Epithelial cell of umbilical artery (primary cell): ENCODE measurements around the gene VANGL2. TPM values are rescaled to one million over a fixed set of nuclear protein-coding genes. Genes with fewer than 3 reads are reported as not detected.

Experiments used
- total RNA-seq: library from RNA; depleted of rRNA; stranded (reverse); fragments of >200 nt; gene quantifications from 2 replicates; pipeline ENCODE4 v1.2.3, GENCODE V29; 2014

The VANGL2 gene
- not detected in 2 replicates for total RNA-seq

DNA sequence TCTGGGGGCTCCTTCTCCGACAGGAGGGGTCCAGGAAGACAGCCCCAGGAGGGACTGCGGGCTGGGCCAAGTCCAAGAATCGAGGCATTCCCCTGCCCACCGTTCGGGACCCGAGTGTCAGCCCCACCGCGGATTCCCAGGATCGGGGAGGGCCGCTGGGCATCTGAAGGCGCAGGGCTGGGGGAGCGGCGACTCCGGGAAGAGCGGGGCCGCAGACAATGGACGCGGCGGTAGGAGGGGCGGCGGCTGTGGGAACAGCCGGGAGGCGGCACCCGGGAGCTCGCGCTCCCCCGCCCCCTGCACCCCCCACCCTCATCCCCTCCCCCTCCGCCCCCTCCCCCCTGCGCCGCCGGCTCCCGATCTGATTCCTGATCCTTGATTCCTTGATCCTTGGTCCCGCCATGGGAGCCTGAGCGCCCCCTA lies at the start of gene VANGL2:
Gene VANGL2 (plus strand): TSS at position 342 of the 423 bp plus-strand sequence. CDS start 15,274 bp downstream, outside the sequence.

GRCh38 chr1:160366731-160367515 lies 33.4 kb upstream of the VANGL2 start, which contains the start of gene NHLH1:
Gene NHLH1 (plus strand): TSS chr1:160367071. CDS start chr1:160370732, 3,661 bp downstream.

Other genes starting within 250 kb of the VANGL2 start
- not detected in 2 replicates for gene ATP1A4, start 249.0 kb upstream of the VANGL2 start, total RNA-seq
- not detected in 2 replicates for gene CASQ1, start 210.0 kb upstream of the VANGL2 start, total RNA-seq
- 51.5 and 54.9 TPM in 2 replicates for gene PEA15, start 195.2 kb upstream of the VANGL2 start, total RNA-seq
- 68.2 and 82.1 TPM in 2 replicates for gene DCAF8, start 138.0 kb upstream of the VANGL2 start, total RNA-seq
- gene PEX19, start 115.4 kb upstream of the VANGL2 start, total RNA-seq = 25.8 and 29.9 TPM in 2 replicates
- gene COPA, start 57.3 kb upstream of the VANGL2 start, total RNA-seq = 259 and 315 TPM in 2 replicates
- 82.8 and 93.3 TPM in 2 replicates for gene NCSTN, start 57.2 kb upstream of the VANGL2 start, total RNA-seq
- gene NHLH1, start 33.5 kb upstream of the VANGL2 start, total RNA-seq = 0.15 TPM in 1 of 2 replicates, not detected in the other
- not detected in 2 replicates for gene SLAMF6, start 122.7 kb downstream of the VANGL2 start, total RNA-seq
- not detected in 2 replicates for gene CD84, start 178.9 kb downstream of the VANGL2 start, total RNA-seq
- not detected in 2 replicates for gene SLAMF1, start 246.5 kb downstream of the VANGL2 start, total RNA-seq